CD4-positive, alpha-beta T cell (primary cell): ENCODE measurements around the gene ENOX1. TPM values are rescaled to one million over a fixed set of nuclear protein-coding genes. Genes with fewer than 3 reads are reported as not detected.

Experiments
- ATAC-seq: fragments of 200-7000 bp; cut with Tn5 transposase; one replicate; pipeline ENCODE4 v1.10.0; 2022; ENCODE audit warnings: mild to moderate bottlenecking; ENCODE audit not compliant: poor library complexity
- CTCF ChIA-PET: fragments of 350-600 bp; sonication (Branson Sonifier 250); formaldehyde crosslinking; loops from one replicate; lab custom pipeline; 2021; ENCODE audit warnings: antibody characterized with exemption, inconsistent platforms; lab: Charles Lee
- POLR2A ChIA-PET: fragments of 350-600 bp; sonication (Branson Sonifier 250); formaldehyde crosslinking; loops from one replicate; lab custom pipeline; 2021; ENCODE audit warnings: antibody characterized with exemption, inconsistent platforms; lab: Charles Lee
- DNase-seq, 14 experiments: peaks; one replicate each; pipeline ENCODE4 v3.0.0-alpha.2; 2013 to 2020; ENCODE audit warnings: mixed read lengths in 2 of 14
- H3K27ac ChIP-seq, 2 donors: one replicate each; pipeline versions ENCODE4 v1.5.1 to v1.7.0; 2013; ENCODE audit warnings: low read length in 2 of 2, low read depth in 1 of 2, mild to moderate bottlenecking in 1 of 2
- H3K27me3 ChIP-seq, 2 experiments: 1 replicate in 1 of 2; 2 replicates in 1 of 2; pipeline versions ENCODE4 v1.6.1 to v1.7.0; 2013; ENCODE audit warnings: low read length in 2 of 2, control low read depth in 1 of 2, mild to moderate bottlenecking in 1 of 2, moderate library complexity in 1 of 2; ENCODE audit not compliant: insufficient read depth in 2 of 2, control insufficient read depth in 1 of 2
- H3K36me3 ChIP-seq: one replicate; pipeline ENCODE4 v1.6.1; 2013; ENCODE audit warnings: low read length, control low read depth; ENCODE audit not compliant: insufficient read depth
- H3K4me1 ChIP-seq: one replicate; pipeline ENCODE4 v1.6.1; 2013; ENCODE audit warnings: low read length, control low read depth; ENCODE audit not compliant: insufficient read depth
- H3K4me3 ChIP-seq: one replicate; pipeline ENCODE4 v1.5.1; 2013; ENCODE audit warnings: mild to moderate bottlenecking, low read length, moderate library complexity
- H3K9me3 ChIP-seq, 2 experiments: 1 replicate in 1 of 2; 2 replicates in 1 of 2; pipeline versions ENCODE4 v1.6.1 to v1.7.0; 2013; ENCODE audit warnings: low read length in 2 of 2, mild to moderate bottlenecking in 2 of 2, control low read depth in 1 of 2, moderate library complexity in 1 of 2; ENCODE audit not compliant: control insufficient read depth in 1 of 2, insufficient read depth in 1 of 2
- H3K27ac Mint-ChIP-seq: one replicate; pipeline ENCODE4 v1.8.0; 2020; ENCODE audit warnings: mixed read lengths
- H3K27me3 Mint-ChIP-seq: one replicate; pipeline ENCODE4 v1.8.0; 2021; ENCODE audit warnings: mixed read lengths
- H3K36me3 Mint-ChIP-seq: one replicate; pipeline ENCODE4 v1.8.0; 2021; ENCODE audit warnings: low read depth, mixed read lengths
- H3K4me1 Mint-ChIP-seq: one replicate; pipeline ENCODE4 v1.8.0; 2021; ENCODE audit warnings: low read depth, mixed read lengths
- H3K4me3 Mint-ChIP-seq: one replicate; pipeline ENCODE4 v1.8.0; 2020; ENCODE audit warnings: mild to moderate bottlenecking, mixed read lengths
- H3K9me3 Mint-ChIP-seq: one replicate; pipeline ENCODE4 v1.8.0; 2020; ENCODE audit warnings: mixed read lengths
- intact Hi-C, 2 experiments: fragments of 100-400 bp; cut with DNase I in 1 of 2; cut with micrococcal nuclease in 1 of 2; formaldehyde crosslinking; loops; one replicate each; pipeline versions ENCODE4 v1.15.1 to v1.9.0; 2023 to 2025; cut with DNase I, micrococcal nuclease
- total RNA-seq, 174 experiments: library from RNA in 2 of 174; stranded (reverse) in 2 of 174; gene quantifications; one replicate each; pipeline ENCODE4 v1.2.3 and lab custom pipeline; 2021 to 2026
- TF ChIP-seq, protein P1 (sequence below): fragments of 200-600 bp; IDR thresholded peaks from one replicate; pipeline ENCODE4 v1.8.0; 2022; ENCODE audit warnings: antibody characterized with exemption, mild to moderate bottlenecking

Gene ENOX1
- total RNA-seq, 2 experiments from 2014 or later, result not detected

DNA sequence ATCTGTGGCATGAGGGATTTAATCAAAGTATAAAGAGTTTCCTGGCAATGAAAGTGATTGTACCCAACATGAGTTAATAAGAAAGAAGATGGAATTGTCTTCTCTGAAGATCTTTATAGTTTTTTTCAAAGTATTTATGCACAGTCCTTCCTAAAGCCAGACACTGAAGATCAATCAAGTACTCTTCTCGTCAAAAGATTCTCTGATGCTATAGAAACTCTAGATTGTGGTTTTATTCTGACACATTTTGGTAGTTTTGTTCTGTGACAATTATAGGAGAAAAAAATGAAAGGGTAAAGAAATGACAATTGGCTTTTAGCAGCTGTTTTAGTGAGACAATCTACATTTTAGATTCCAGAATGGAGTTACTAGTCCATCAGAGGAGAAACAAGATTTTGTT lies 10.4 kb upstream of the ENOX1 start:
- H3K4me1 Mint-ChIP-seq, result peaks cover 7% of the 10 kb centered on the region

DNA sequence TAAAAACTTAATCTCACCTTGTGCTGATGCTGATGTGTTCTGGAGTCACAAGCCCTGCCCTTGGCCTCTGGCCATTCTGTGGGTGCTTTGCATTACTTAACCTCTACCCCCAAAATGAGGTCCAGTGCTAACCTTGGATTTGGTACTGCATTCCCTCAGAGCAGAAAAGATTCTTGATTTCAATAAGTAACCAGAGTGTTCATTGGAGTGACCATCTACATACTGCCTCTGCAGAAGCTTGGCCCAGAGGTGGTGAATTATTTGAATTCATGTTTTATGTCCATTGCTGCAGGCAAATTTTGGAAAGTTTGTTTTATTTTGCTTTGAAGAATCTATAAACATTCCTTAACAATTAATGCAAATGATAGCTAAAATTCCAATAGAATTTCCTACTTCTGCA lies 7.6 kb upstream of the ENOX1 start:
- no peak overlapping the region for H3K27ac Mint-ChIP-seq
- no peak overlapping the region for H3K27ac ChIP-seq
- H3K4me1 Mint-ChIP-seq, result peaks cover 7% of the 10 kb centered on the region
- H3K4me3 ChIP-seq, result no peak overlapping the region
- intact Hi-C loops, result no loop called here
- H3K4me1 ChIP-seq, result no peaks in the 10 kb centered on the region
- H3K36me3 ChIP-seq, result no peaks in the 10 kb centered on the region
- TF ChIP-seq, protein P1, sequence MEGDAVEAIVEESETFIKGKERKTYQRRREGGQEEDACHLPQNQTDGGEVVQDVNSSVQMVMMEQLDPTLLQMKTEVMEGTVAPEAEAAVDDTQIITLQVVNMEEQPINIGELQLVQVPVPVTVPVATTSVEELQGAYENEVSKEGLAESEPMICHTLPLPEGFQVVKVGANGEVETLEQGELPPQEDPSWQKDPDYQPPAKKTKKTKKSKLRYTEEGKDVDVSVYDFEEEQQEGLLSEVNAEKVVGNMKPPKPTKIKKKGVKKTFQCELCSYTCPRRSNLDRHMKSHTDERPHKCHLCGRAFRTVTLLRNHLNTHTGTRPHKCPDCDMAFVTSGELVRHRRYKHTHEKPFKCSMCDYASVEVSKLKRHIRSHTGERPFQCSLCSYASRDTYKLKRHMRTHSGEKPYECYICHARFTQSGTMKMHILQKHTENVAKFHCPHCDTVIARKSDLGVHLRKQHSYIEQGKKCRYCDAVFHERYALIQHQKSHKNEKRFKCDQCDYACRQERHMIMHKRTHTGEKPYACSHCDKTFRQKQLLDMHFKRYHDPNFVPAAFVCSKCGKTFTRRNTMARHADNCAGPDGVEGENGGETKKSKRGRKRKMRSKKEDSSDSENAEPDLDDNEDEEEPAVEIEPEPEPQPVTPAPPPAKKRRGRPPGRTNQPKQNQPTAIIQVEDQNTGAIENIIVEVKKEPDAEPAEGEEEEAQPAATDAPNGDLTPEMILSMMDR, result no peak
- CTCF ChIA-PET, result no interaction called here
- no peak overlapping the region for H3K4me3 Mint-ChIP-seq
- ATAC-seq (no peak), DNase-seq (no peak)
- no peaks in the 10 kb centered on the region for H3K36me3 Mint-ChIP-seq
- H3K27me3 Mint-ChIP-seq, result peaks cover 27% of the 10 kb centered on the region
- POLR2A ChIA-PET, result no interaction called here
- H3K27me3 ChIP-seq, result peaks cover 6 to 15% of the 10 kb centered on the region in 2 experiments
- no peaks in the 10 kb centered on the region for H3K9me3 ChIP-seq
- no peaks in the 10 kb centered on the region for H3K9me3 Mint-ChIP-seq

More for the DNA sequence above, 10.4 kb upstream of the ENOX1 start:
- no peaks in the 10 kb centered on the region for H3K36me3 Mint-ChIP-seq
- peaks cover 2 to 4% of the 10 kb centered on the region in 2 experiments for H3K27me3 ChIP-seq
- ATAC-seq (no peak), DNase-seq (no peak)
- no peaks in the 10 kb centered on the region for H3K4me1 ChIP-seq
- POLR2A ChIA-PET, result no interaction called here
- no peak overlapping the region for H3K27ac ChIP-seq
- no peaks in the 10 kb centered on the region for H3K9me3 Mint-ChIP-seq
- H3K4me3 ChIP-seq, result no peak overlapping the region
- H3K4me3 Mint-ChIP-seq, result no peak overlapping the region
- H3K27me3 Mint-ChIP-seq, result peaks cover 10% of the 10 kb centered on the region
- no peaks in the 10 kb centered on the region for H3K9me3 ChIP-seq
- H3K27ac Mint-ChIP-seq, result no peak overlapping the region
- CTCF ChIA-PET, result no interaction called here
- H3K36me3 ChIP-seq, result no peaks in the 10 kb centered on the region
- TF ChIP-seq, protein P1, result no peak
- intact Hi-C loops, result no loop called here

DNA sequence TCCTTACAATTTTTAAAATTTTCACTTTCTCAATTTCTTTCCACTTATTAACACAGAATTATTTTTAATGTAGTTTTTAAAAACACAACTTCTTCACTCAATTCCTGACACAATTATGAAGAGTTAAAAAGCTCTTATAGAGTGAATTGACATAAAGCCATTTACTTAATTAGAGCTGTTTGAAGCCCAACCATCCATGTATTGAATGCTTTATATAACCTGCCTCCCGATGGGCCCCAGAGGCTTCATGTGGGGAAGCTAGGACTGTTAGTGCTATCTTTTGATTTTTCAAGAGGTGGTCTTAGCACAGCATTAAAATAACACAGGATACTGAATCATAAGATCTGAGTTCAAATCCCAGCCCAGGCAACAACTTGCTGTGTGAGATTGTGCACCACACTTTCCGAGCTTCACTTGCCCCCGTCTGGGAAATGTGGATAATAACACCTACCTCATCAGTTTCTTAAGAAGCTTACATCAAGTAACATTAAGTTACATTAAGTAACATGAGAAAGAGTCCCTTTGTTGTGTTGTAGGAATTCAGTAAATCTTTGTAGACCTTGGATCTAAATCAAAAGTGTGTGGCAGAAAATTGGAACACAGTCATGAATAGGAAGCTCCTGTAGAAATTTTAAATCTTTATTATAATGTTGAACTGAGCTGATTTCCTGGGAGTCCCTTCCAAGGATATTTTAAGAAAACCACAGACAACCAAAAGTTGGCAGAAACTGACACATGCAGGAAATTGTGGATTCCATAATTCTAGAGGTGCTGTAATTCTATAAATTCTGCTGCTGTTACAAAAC lies 5.5 kb upstream of the ENOX1 start:
- DNase-seq (no peak), ATAC-seq (no peak)
- H3K27ac Mint-ChIP-seq, result no peak overlapping the region
- no peak overlapping the region for H3K4me3 Mint-ChIP-seq
- Histone ChIP-seq H3K27me3 (peaks cover 22 to 34% of the 10 kb centered on the region in 2 experiments), H3K27ac (no peak overlapping the region), H3K4me3 (no peak overlapping the region), H3K36me3 (no peaks in the 10 kb centered on the region), H3K4me1 (peaks cover 4% of the 10 kb centered on the region), H3K9me3 (no peaks in the 10 kb centered on the region)
- peaks cover 13% of the 10 kb centered on the region for H3K4me1 Mint-ChIP-seq
- TF ChIP-seq, protein P1, result no peak
- ChIA-PET CTCF (no interaction called here), POLR2A (no interaction called here)
- intact Hi-C loops, result no loop called here
- no peaks in the 10 kb centered on the region for H3K36me3 Mint-ChIP-seq
- H3K27me3 Mint-ChIP-seq, result peaks cover 45% of the 10 kb centered on the region
- H3K9me3 Mint-ChIP-seq, result no peaks in the 10 kb centered on the region
